H1 (cell line): ENCODE measurements around the gene TGM3.

Source experiments
- HDAC6 ChIP-seq: IDR thresholded peaks from one replicate; pipeline ENCODE4 v1.7.1; 2012; ENCODE audit warnings: low read depth, mild to moderate bottlenecking, inconsistent platforms, low read length, moderate library complexity
- KDM1A ChIP-seq: fragments of 200-600, 300-600 bp; sonication (generic); IDR thresholded peaks from 2 replicates; pipeline ENCODE4 v1.7.1; 2016; ENCODE audit warnings: mild to moderate bottlenecking, low read length, borderline replicate concordance
- KDM5A ChIP-seq: fragments of 200-600 bp; IDR thresholded peaks from 2 replicates; pipeline ENCODE4 v1.7.1; 2012; ENCODE audit warnings: mild to moderate bottlenecking, low read length, inconsistent platforms, mixed read lengths
- NRF1 ChIP-seq: IDR thresholded peaks from 2 replicates; pipeline ENCODE4 v1.6.1; 2011; ENCODE audit warnings: mild to moderate bottlenecking, low read depth, low read length, improper control_type of control experiment
- POLR2A ChIP-seq, 2 experiments: IDR thresholded peaks; 1 replicate in 1 of 2; 2 replicates in 1 of 2; pipeline ENCODE4 v1.6.1; 2011; ENCODE audit warnings: low read depth in 2 of 2, low read length in 2 of 2, mild to moderate bottlenecking in 2 of 2; ENCODE audit errors: control extremely low read depth in 1 of 2
- YY1 ChIP-seq: IDR thresholded peaks from 2 replicates; pipeline ENCODE4 v1.6.1; 2011; ENCODE audit warnings: low read depth, mild to moderate bottlenecking, low read length
- TF ChIP-seq, protein P1 (sequence below), 3 experiments: IDR thresholded peaks; 1 replicate in 2 of 3; 2 replicates in 1 of 3; pipeline versions ENCODE4 v1.5.1 to v1.6.1; 2011; ENCODE audit warnings: low read length in 3 of 3, mild to moderate bottlenecking in 3 of 3, inconsistent platforms in 2 of 3, low read depth in 1 of 3, moderate library complexity in 1 of 3; ENCODE audit not compliant: insufficient read depth in 1 of 3; ENCODE audit errors: control extremely low read depth in 1 of 3

- TF ChIP-seq POLR2A (IDR thresholded peaks at IDR 0.05; ENCODE audit: control extremely low read depth in 1 of 2, low read depth in 2 of 2, low read length in 2 of 2) (no peak), YY1 (no peak), KDM5A (no peak), KDM1A (no peak), HDAC6 (no peak), NRF1 (no peak)
- TF ChIP-seq, protein P1, sequence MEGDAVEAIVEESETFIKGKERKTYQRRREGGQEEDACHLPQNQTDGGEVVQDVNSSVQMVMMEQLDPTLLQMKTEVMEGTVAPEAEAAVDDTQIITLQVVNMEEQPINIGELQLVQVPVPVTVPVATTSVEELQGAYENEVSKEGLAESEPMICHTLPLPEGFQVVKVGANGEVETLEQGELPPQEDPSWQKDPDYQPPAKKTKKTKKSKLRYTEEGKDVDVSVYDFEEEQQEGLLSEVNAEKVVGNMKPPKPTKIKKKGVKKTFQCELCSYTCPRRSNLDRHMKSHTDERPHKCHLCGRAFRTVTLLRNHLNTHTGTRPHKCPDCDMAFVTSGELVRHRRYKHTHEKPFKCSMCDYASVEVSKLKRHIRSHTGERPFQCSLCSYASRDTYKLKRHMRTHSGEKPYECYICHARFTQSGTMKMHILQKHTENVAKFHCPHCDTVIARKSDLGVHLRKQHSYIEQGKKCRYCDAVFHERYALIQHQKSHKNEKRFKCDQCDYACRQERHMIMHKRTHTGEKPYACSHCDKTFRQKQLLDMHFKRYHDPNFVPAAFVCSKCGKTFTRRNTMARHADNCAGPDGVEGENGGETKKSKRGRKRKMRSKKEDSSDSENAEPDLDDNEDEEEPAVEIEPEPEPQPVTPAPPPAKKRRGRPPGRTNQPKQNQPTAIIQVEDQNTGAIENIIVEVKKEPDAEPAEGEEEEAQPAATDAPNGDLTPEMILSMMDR (IDR thresholded peaks at IDR 0.05; ENCODE audit: control extremely low read depth in 1 of 3, insufficient read depth in 1 of 3, low read depth in 1 of 3, low read length in 3 of 3): no peak
These were observed 2.3 kb downstream of the TGM3 start for GRCh38 chr20:2298116-2298515.
